Measurements from ENCODE around the gene UNC5C.
"Not testable (repeated sequence)": the region's sequence is repeated elsewhere in the genome, so short reads cannot be mapped to it uniquely, and the experiment has no call there.

The UNC5C gene

GRCh38 chr4:95178938-95179337 is 369.8 kb downstream of the UNC5C start:
- Histone ChIP-seq H3K4me3 (replicated peaks; ENCODE audit: low read depth, low read length) (no peak overlapping the region), H3K27me3 (replicated peaks; ENCODE audit: control insufficient read depth, insufficient read depth, low read length) (no peaks in the 10 kb centered on the region; the same call in 1 of the 2 replicates), H3K36me3 (ENCODE audit: control insufficient read depth, insufficient read depth, low read length) (no peaks in the 10 kb centered on the region)
- no peak for DNase-seq (ENCODE audit: extremely low read depth, insufficient read length)
- no peak for TF ChIP-seq CTCF (IDR thresholded peaks at IDR 0.05; ENCODE audit: insufficient read depth, low read length, poor library complexity, severe bottlenecking)

- not testable (repeated sequence) for DNase-seq (ENCODE audit: extremely low read depth, insufficient read length); H3K36me3 ChIP-seq (ENCODE audit: control insufficient read depth, insufficient read depth, low read length); H3K27me3 ChIP-seq (replicated peaks; ENCODE audit: control insufficient read depth, insufficient read depth, low read length); H3K4me3 ChIP-seq (replicated peaks; ENCODE audit: low read depth, low read length)
These were observed 377.4 kb downstream of the UNC5C start for GRCh38 chr4:95171377-95171776.

- no peaks in the 10 kb centered on the region for H3K36me3 ChIP-seq (ENCODE audit: control insufficient read depth, insufficient read depth, low read length)
- TF ChIP-seq CTCF (IDR thresholded peaks at IDR 0.05; ENCODE audit: insufficient read depth, low read length, poor library complexity, severe bottlenecking): no peak
- DNase-seq (ENCODE audit: extremely low read depth, insufficient read length): no peak
- no peak overlapping the region for H3K4me3 ChIP-seq (replicated peaks; ENCODE audit: low read depth, low read length)
- H3K27me3 ChIP-seq (replicated peaks; ENCODE audit: control insufficient read depth, insufficient read depth, low read length): no peaks in the 10 kb centered on the region
These were observed 378.6 kb downstream of the UNC5C start for GRCh38 chr4:95170176-95170575.

GRCh38 chr4:95167805-95168204 is 381.0 kb downstream of the UNC5C start:
- no peak for TF ChIP-seq CTCF (IDR thresholded peaks at IDR 0.05; ENCODE audit: insufficient read depth, low read length, poor library complexity, severe bottlenecking)
- DNase-seq (ENCODE audit: extremely low read depth, insufficient read length): no peak
- no peaks in the 10 kb centered on the region for H3K36me3 ChIP-seq (ENCODE audit: control insufficient read depth, insufficient read depth, low read length)
- no peaks in the 10 kb centered on the region for H3K27me3 ChIP-seq (replicated peaks; ENCODE audit: control insufficient read depth, insufficient read depth, low read length)
- no peak overlapping the region for H3K4me3 ChIP-seq (replicated peaks; ENCODE audit: low read depth, low read length)

GRCh38 chr4:95165926-95166524 is 382.7 kb downstream of the UNC5C start:
- H3K4me3 ChIP-seq (replicated peaks; ENCODE audit: low read depth, low read length): no peak overlapping the region
- no peaks in the 10 kb centered on the region for H3K36me3 ChIP-seq (ENCODE audit: control insufficient read depth, insufficient read depth, low read length)
- TF ChIP-seq CTCF (IDR thresholded peaks at IDR 0.05; ENCODE audit: insufficient read depth, low read length, poor library complexity, severe bottlenecking): peak; percentile 49
- no peaks in the 10 kb centered on the region for H3K27me3 ChIP-seq (replicated peaks; ENCODE audit: control insufficient read depth, insufficient read depth, low read length)
- peak; percentile 37 for DNase-seq (ENCODE audit: extremely low read depth, insufficient read length)

GRCh38 chr4:95162867-95163266 is 385.9 kb downstream of the UNC5C start:
- TF ChIP-seq CTCF (IDR thresholded peaks at IDR 0.05; ENCODE audit: insufficient read depth, low read length, poor library complexity, severe bottlenecking): no peak
- H3K36me3 ChIP-seq (ENCODE audit: control insufficient read depth, insufficient read depth, low read length): no peaks in the 10 kb centered on the region
- H3K4me3 ChIP-seq (replicated peaks; ENCODE audit: low read depth, low read length): no peak overlapping the region
- H3K27me3 ChIP-seq (replicated peaks; ENCODE audit: control insufficient read depth, insufficient read depth, low read length): no peaks in the 10 kb centered on the region
- no peak for DNase-seq (ENCODE audit: extremely low read depth, insufficient read length)
